Calu3 (cell line): Measurements from ENCODE around the gene LGALS12. TPM values are rescaled to one million over a fixed set of nuclear protein-coding genes. Genes with fewer than 3 reads are reported as not detected.

Experiments
- BruUV-seq: library from RNA; stranded (reverse); fragments of 400-500 nt; replicated peaks from 2 replicates; lab custom pipeline; 2021; lab: Mats Ljungman, UMichigan
- CTCF ChIA-PET: fragments of 300-600 bp; sonication (Branson Sonifier 250); formaldehyde crosslinking; loops from one replicate; lab custom pipeline; 2022; ENCODE audit warnings: antibody characterized with exemption; lab: Charles Lee
- DNase-seq: peaks from one replicate; pipeline ENCODE4 v3.0.0; 2022
- H3K27ac Mint-ChIP-seq: one replicate; pipeline ENCODE4 v1.8.0; 2022; ENCODE audit warnings: mixed read lengths; ENCODE audit not compliant: unreplicated experiment
- H3K27me3 Mint-ChIP-seq: one replicate; pipeline ENCODE4 v1.8.0; 2022; ENCODE audit warnings: mixed read lengths; ENCODE audit not compliant: unreplicated experiment
- H3K36me3 Mint-ChIP-seq: one replicate; pipeline ENCODE4 v1.8.0; 2022; ENCODE audit warnings: mild to moderate bottlenecking, moderate library complexity, mixed read lengths; ENCODE audit not compliant: insufficient read depth, unreplicated experiment
- H3K4me1 Mint-ChIP-seq: one replicate; pipeline ENCODE4 v1.8.0; 2022; ENCODE audit warnings: mild to moderate bottlenecking, low read depth, mixed read lengths; ENCODE audit not compliant: unreplicated experiment
- H3K4me3 Mint-ChIP-seq: one replicate; pipeline ENCODE4 v1.8.0; 2022; ENCODE audit warnings: mild to moderate bottlenecking, low read depth, moderate library complexity, mixed read lengths; ENCODE audit not compliant: unreplicated experiment
- H3K9me3 Mint-ChIP-seq: one replicate; pipeline ENCODE4 v1.8.0; 2022; ENCODE audit warnings: low read depth, mixed read lengths; ENCODE audit not compliant: unreplicated experiment
- CTCF ChIP-seq: fragments of 200-600 bp; IDR thresholded peaks from one replicate; pipeline ENCODE4 v1.8.0; 2022; ENCODE audit warnings: antibody characterized with exemption; ENCODE audit not compliant: unreplicated experiment
- intact Hi-C: fragments of 100-400 bp; cut with micrococcal nuclease; formaldehyde crosslinking; loops from one replicate; pipeline ENCODE4 v1.10.0; 2022; ENCODE audit not compliant: unreplicated experiment
- total RNA-seq: library from RNA; stranded (reverse); gene quantifications from 2 replicates; pipeline ENCODE4 v1.2.3, GENCODE V29; 2022

LGALS12 gene
- total RNA-seq, 1 experiment from 2014 or later = not detected

- no peak for TF ChIP-seq CTCF
- Mint-ChIP-seq H3K27me3 (no peaks in the 10 kb centered on the region), H3K4me3 (no peak overlapping the region), H3K36me3 (peaks cover 4% of the 10 kb centered on the region), H3K4me1 (peaks cover 27% of the 10 kb centered on the region), H3K9me3 (peaks cover 6% of the 10 kb centered on the region), H3K27ac (no peak overlapping the region)
- DNase-seq = no peak
- intact Hi-C loops = no loop called here
- no TSS peak for BruUV-seq
- CTCF ChIA-PET = no interaction called here
Measured at GRCh38 chr11:63518548-63518947, 12.7 kb downstream of the LGALS12 start.

- no peak overlapping the region for H3K4me3 Mint-ChIP-seq
- CTCF ChIA-PET = no interaction called here
- no peak for TF ChIP-seq CTCF
- intact Hi-C loops = no loop called here
- H3K4me1 Mint-ChIP-seq = peaks cover 27% of the 10 kb centered on the region
- no TSS peak for BruUV-seq
- H3K9me3 Mint-ChIP-seq = peaks cover 6% of the 10 kb centered on the region
- peaks cover 4% of the 10 kb centered on the region for H3K36me3 Mint-ChIP-seq
- no peaks in the 10 kb centered on the region for H3K27me3 Mint-ChIP-seq
- DNase-seq = no peak
- no peak overlapping the region for H3K27ac Mint-ChIP-seq
Measured at GRCh38 chr11:63520606-63521170, 14.8 kb downstream of the LGALS12 start.

GRCh38 chr11:63521896-63522295 is 16.0 kb downstream of the LGALS12 start:
- no peak for DNase-seq
- TF ChIP-seq CTCF = no peak
- intact Hi-C loops = no loop called here
- Mint-ChIP-seq H3K9me3 (peaks cover 6% of the 10 kb centered on the region), H3K27me3 (no peaks in the 10 kb centered on the region), H3K27ac (no peak overlapping the region), H3K4me3 (no peak overlapping the region), H3K4me1 (peaks cover 27% of the 10 kb centered on the region), H3K36me3 (peaks cover 4% of the 10 kb centered on the region)
- BruUV-seq = no TSS peak
- CTCF ChIA-PET = no interaction called here

- CTCF ChIA-PET = no interaction called here
- H3K36me3 Mint-ChIP-seq = peaks cover 12% of the 10 kb centered on the region
- no peak overlapping the region for H3K4me3 Mint-ChIP-seq
- peaks cover 6% of the 10 kb centered on the region for H3K9me3 Mint-ChIP-seq
- intact Hi-C loops = no loop called here
- H3K4me1 Mint-ChIP-seq = peaks cover 35% of the 10 kb centered on the region
- no peaks in the 10 kb centered on the region for H3K27me3 Mint-ChIP-seq
- DNase-seq = no peak
- TF ChIP-seq CTCF = no peak
- BruUV-seq = no TSS peak
- H3K27ac Mint-ChIP-seq = peak overlapping the region; percentile 52
Measured at GRCh38 chr11:63523151-63523550, 17.3 kb downstream of the LGALS12 start.
